ENCODE measurements around the gene UBE2Q1.

- TF ChIP-seq CTCF (IDR thresholded peaks at IDR 0.05 in 2 of 3, conservative IDR thresholded peaks at IDR 0.05 in 1 of 3; ENCODE audit: borderline replicate concordance in 1 of 3, insufficient read depth in 1 of 3, low read depth in 2 of 3, low read length in 2 of 3), result no peak
- TF ChIP-seq EZH2phosphoT487 (IDR thresholded peaks at IDR 0.05; ENCODE audit: borderline replicate concordance), result no peak
- no peak for TF ChIP-seq CBX3 (IDR thresholded peaks at IDR 0.05; ENCODE audit: low read depth)
- TF ChIP-seq ZNF274 (IDR thresholded peaks at IDR 0.05; ENCODE audit: low read depth, low read length), result no peak
- no peak for TF ChIP-seq EZH2 (IDR thresholded peaks at IDR 0.05)
- TF ChIP-seq POLR2AphosphoS5 (IDR thresholded peaks at IDR 0.05; ENCODE audit: low read depth, low read length), result no peak
- no peak for TF ChIP-seq POLR2A (IDR thresholded peaks at IDR 0.05; ENCODE audit: borderline replicate concordance, extremely low read depth, insufficient read depth, insufficient read length)
- no peak for TF ChIP-seq SIN3A (IDR thresholded peaks at IDR 0.05; ENCODE audit: low read depth)
- TF ChIP-seq REST (IDR thresholded peaks at IDR 0.05; ENCODE audit: low read depth), result no peak
- no peak for TF ChIP-seq EGR1 (IDR thresholded peaks at IDR 0.05; ENCODE audit: low read depth)
Measured at GRCh38 chr1:154550657-154551056, 7.8 kb downstream of the UBE2Q1 start.
